ENCODE results near the gene SYNGR1.

The SYNGR1 gene, protein sequence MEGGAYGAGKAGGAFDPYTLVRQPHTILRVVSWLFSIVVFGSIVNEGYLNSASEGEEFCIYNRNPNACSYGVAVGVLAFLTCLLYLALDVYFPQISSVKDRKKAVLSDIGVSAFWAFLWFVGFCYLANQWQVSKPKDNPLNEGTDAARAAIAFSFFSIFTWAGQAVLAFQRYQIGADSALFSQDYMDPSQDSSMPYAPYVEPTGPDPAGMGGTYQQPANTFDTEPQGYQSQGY

DNA sequence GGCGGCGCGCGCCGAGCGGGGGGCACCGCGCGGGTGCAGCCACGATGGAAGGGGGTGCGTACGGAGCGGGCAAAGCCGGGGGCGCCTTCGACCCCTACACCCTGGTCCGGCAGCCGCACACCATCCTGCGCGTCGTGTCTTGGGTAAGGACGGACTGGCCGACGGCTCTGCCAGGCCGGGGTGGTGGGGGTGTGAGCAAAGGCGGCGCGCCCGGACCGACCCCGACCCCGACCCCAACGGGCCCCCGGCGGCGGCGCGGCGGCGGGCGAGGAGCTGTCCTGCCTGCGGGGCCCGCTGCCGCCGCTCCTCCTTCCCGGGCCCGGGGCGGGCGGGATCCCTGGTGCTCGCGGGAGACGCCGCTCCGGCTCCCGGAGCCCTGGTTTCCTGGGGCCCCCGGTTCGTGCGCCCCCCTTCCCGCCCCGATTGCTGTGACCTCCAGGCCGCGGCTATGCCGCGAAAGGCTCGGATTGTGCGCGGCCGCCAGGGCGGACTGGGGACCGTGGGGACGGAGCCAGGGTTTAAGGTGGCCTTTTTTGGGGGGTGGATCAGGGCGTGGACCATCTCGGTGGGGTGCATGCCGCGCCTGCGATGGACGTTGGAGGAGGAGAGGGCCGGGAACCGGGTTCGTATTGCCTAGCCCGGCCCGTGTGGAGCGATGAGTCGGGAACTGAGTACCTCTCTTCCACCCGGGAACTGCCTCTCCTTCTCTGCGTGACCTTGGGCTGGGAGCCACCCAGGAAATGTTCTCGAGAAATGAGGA, at the start of gene SYNGR1:
SYNGR1 (plus strand) TSS at position 25 of the 760 bp plus-strand sequence; CDS start at position 45, 20 bp downstream.
- peak; percentile 31 for DNase-seq

DNA sequence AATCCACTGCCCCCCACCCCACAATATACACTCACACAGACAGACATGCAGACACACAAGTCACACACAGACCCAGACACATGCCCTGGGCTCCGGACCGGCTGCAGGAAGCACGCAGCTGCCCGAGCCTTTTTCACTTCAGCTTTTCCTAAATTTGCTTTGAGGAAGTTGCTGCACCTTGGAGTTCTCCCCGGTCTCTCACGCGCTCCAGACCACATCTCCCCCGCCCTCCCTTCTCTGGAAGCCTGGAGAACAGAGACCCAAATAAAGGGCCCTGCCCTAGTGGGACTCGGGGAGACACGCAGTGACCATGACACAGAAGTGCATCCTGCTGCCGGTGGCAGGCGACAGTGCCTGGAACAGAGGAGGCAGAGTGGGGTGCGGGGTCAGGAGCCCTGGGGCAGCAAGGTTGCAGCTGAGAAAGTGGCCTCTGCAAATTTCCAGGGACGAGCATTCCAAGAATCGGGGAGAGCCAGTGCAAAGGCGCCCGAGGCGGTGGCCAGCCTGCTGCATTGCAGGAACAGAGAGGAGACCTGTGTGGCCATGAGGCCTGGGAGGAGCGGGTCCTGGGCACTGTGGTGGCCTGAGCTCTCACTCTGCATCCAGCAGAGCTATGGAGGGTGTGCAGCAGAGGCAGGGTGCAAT, 49.5 kb upstream of the SYNGR1 start:
- DNase-seq = no peak

DNA sequence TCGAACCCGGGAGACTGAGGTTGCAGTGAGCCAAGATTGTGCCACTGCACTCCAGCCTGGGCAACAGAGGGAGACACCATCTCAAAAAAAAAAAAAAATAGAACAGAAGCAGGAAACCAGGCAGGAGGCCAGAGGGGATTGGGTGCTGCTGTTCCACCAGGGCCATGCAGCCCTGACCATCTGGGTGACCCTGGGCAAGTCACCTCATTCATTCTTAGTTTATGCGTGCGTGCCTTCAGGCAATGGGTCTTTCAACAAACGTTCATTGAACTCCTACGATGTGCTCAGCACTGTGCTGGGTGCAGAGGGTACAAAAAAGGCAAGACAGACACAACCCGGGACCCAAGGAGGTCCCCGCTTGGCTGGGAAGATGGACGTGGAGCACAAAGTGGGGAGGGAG, 48.7 kb upstream of the SYNGR1 start:
- no peak for DNase-seq

GRCh38 chr22:39301926-39302325, 47.9 kb upstream of the SYNGR1 start:
- DNase-seq = no peak

GRCh38 chr22:39302431-39302960, 47.3 kb upstream of the SYNGR1 start:
- DNase-seq = no peak

DNA sequence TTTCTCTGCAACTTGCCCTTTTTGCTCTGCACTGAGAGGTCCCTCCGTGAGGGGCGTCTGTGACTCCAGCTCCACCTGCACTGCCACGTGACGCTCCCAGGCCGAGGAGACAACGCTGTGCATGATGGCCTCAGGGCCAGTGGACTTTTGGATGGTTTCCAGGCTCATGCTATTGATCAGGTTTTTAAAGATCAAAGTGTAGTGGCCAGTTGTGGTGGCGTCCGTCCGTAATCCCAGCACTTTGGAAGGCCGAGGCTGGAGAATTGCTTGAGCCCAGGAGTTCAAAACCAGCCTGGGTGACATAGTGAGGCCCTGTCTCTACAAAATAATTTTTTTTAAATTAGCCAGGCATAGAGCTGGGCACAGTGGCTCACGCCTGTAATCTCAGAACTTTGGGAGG, 46.4 kb upstream of the SYNGR1 start:
- DNase-seq = no peak

- no peak for DNase-seq
These were observed 45.7 kb upstream of the SYNGR1 start for GRCh38 chr22:39303892-39304671.

GRCh38 chr22:39306456-39307361, 43.1 kb upstream of the SYNGR1 start:
- DNase-seq = peak; percentile 65

DNA sequence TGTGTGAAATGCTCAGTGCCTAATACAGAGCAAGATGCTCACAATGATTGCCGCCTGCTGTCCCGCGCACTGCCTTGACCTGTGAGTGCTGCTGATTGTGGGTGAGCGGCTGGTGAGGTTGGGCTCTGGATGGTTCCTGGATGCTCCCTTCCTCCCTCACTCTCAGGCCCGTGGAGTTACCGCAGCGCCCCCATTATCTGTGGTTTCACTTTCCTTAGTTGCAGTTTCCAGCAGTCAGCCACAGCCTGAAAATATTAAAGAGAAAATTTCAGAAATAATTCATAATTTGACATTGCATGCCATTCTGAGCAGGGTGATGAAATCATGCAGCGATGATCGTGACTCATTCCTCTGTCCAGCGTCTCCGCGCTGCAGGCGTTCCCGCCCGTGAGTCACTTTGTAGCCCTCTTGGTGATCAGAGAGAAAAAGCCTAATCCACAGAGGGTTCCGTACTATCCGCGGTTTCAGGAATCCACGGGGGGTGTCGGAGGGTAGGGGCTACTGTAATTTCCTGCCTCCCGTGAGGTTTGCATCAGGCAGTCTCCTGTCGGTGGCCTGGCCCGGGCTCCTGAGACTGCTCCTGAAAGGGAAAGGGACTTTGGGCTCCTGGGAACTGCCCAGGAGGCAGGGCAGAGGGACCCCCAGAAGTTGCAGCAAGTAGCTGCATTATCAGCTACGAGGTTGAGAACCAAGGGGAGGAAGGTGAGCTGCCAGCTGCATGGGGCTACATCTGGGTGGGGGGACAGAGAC, 41.0 kb upstream of the SYNGR1 start:
- DNase-seq = no peak

DNA sequence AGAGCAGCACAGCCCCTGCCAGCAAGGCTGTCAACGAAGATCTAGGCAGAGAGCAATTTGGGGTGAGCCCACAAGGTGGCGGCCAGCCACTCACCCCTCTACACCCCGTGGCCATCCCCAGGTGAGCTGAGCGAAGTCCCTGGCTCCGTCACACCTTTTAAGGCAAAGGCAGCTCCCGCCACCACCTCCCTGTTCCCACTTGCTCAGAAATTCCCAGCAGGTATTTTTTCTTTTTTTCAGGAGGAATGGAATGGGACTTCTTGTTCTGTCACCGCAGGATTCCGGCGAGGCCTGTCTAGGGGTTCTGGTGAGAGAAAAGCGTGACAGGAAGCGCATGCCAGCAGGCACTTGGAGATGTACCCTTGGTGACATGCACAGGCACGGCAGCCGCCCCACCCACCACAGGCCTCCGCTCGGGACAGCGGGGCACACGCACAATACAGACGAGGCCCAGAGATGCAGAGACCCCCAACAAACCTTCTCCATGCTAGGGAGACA, 40.4 kb upstream of the SYNGR1 start:
- no peak for DNase-seq

DNA sequence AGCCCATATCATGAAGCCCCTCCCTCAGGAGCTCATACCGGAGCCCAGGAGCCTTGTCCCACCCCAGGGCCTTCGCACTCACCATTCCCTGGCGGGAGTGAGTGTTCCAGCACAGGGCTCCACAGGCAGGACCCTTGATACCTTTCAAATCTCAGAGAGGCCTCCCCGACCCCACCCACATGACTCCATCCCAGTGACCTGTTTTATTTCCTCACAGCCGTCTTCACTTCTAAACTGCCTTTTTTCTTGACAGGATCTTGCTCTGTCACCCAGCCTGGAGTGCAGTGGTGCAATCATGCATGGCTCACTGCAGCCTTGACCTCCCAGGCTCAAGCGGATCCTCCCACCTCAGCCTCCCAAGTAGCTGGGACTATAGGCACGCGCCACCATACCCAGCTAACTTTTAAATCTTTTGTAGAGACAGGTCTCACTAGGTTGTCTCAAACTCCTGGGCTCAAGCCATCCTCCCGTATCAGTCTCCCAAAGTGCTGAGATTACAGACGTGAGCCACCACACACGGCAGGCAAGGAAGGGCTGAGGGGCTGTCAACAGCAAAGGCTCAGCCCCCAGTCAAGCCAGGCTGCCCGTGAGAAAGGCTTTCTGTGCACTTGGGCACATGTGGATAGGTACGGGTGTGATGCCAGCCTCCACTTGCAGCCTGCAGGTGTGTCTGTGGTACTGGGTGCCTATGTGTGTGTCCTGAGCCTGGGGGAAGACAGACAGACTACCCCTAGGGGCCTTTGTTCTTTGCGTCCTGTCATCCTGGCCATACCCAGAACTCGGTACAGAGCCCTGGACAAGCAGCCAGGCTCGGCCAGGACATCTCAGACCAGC, 39.7 kb upstream of the SYNGR1 start:
- no peak for DNase-seq

GRCh38 chr22:39311592-39312400, 38.0 kb upstream of the SYNGR1 start:
- no peak for DNase-seq

GRCh38 chr22:39312410-39312809, 37.4 kb upstream of the SYNGR1 start:
- DNase-seq = no peak

DNA sequence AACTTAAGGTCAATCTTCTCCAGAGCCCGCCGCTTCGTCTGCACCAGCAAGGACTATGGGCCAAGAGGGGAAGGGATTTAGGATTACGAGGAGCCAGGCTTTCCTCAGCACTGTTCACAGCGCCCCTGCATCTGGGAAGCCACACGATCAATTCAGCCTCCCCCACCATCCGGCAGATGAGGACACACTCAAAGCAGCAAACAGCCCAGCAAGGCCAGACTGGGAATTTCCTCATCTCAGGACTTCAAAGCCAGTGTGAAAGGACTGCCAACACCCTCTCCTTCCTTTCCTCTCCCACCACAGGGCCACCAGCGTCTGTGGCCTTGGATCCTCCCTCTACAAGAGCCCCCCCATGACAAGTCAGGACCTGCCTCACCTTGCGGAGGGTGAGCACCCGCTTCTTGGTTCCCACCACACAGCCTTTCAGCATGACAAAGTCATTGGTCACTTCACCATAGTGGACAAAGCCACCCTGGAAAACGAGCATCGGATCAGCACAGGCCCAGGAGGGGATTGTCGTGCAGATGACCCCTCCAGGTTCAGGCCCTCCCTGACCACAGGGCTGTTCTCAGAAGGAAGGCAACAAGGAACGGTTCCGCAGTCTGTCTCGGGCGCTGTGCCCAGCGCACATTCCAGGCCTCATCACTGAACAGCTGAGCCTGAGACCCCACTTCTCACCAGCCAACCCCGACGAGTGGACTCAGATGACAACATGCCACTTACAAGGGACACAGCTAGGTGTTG, 36.4 kb upstream of the SYNGR1 start:
- no peak for DNase-seq

DNA sequence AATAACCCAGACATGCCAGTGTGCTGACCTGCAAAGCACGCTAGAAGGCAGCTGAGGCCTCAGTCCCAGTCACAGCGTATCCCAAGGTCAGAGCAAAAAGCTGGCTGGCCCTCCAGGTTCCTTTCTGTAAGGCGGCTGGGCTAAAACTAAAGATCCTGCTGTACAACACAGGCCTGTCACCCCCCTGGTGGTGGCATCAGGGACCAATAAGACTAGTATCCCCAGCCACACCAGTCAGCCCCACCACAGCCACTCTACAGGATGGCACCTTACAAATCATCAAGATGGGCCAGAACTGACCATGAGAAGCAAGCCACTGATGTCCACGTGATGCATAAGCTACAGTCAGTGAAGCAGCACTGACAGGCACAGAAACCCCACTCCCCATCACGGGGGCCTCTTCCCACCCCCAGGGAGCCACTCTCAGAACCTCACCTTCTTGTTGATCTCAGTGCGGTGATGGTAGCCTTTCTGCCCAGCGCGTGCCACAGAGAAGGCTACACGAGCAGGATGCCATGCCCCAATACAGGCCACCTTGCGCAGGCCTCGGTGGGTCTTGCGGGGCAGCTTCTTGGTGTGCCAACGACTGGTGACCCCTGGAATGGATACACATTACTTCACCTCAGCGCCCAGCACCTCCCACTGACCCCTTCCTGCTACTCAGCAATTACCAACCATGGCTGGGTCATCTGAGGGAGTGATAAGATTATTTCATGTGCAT, 35.4 kb upstream of the SYNGR1 start:
- no peak for DNase-seq

GRCh38 chr22:39315389-39315788, 34.4 kb upstream of the SYNGR1 start:
- no peak for DNase-seq

DNA sequence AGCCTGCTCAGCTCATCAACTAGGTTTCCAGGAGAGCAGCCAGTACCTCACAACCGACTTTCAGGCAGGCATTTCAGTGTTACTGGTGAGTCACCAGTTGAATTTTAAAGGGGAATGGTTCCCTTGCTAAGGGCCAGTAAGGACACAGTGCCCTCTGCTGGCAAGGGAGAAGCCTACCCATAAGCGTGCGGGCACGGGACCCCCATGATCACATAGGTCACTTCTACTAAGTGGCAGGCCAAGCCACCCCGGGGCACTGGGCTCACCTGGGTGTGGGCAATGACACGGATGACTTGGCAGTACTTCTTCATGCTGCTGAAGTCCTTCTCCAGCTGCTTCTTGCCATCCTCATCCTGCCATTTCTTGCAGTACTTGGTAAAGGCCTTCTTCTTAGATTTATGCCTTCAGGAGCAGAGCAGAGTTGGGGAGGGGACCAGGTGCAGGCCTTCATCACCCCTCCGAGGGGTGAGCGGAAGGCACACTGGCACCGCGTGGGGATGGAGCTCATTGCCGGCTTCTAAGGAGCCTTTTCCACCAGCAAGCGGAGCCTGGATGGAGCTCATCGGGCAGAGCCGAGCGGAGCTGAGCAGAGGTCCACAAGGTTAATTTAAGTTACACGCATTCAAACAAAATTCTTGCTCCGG, 33.2 kb upstream of the SYNGR1 start:
- peak; percentile 74 for DNase-seq

Measured in activated T-cell treated with anti-CD3 and anti-CD28 coated beads, Interleukin-2, amount 50 U/mL, for 1 hour (primary cell).